HG03039 (cell line): Measurements from ENCODE around the gene PUSL1.

Experiments used
- ATAC-seq: cut with Tn5 transposase; IDR thresholded peaks from one replicate; pipeline ENCODE4 v1.9.1; 2021; ENCODE audit warnings: mild to moderate bottlenecking, moderate library complexity; ENCODE audit not compliant: unreplicated experiment

PUSL1 gene

GRCh38 chr1:1335792-1336248, 27.4 kb downstream of the PUSL1 start:
- no peak for ATAC-seq

DNA sequence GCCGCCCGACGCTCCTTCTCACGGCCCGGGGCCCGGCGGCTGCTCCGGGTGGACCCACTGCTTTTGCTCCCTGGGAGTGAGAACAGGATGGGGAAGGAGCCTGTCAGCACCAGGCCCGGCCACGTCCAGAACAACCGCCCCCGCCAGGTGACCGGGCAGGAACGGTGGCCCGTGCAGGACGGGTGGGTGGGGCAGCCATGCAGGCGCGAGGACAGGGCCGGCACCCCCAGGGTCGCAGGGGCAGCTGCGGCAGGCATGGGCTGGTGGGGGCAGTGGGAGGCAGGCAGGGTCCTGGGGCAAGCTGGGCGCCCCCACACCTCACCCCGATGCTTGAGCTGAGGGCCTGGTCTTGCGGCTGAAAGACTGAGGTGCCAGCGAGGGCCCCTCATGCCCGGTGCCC, 28.0 kb downstream of the PUSL1 start:
- no peak for ATAC-seq

DNA sequence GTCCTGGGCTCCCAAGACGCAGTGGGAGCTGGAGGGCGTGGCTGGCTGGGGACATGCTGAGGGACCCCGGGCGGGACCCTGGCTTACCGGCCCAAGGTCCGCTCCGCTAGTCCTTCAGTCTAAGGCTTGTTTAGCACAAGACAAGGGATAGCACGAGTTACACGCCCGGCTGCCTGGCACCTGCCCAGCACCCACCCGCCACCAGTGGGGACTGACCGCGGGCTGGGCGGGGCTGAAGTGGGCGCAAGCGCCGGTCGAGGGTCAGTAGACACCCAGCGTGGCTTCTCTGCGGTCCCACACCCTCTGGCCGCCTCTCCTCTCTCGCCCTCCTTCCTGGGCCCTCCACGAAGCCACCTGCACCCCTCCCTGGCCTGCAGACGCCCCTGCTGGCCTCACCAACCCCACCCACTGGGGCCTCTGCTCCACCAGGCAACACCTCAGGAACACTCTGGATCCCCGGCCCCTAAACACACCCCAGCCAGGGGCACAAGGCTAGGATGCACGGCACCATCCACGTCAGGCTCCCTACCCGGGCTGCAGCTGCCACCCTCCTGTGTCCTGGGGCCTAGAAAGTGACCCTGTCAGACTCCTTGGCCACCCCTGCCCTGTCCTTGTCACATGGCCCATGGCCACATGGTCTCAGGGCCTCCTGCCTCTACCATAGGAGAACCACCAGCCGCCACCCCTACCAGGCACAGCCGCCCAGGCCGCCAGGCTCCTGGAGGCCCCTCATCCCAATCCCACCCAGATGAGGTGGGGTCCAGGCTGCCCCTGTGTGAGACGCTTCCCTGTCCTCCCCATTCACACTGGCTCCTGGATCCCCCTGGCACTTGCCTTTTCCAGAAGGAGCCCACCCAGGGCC, 28.8 kb downstream of the PUSL1 start:
- ATAC-seq, result no peak

GRCh38 chr1:1337793-1338147, 29.4 kb downstream of the PUSL1 start:
- no peak for ATAC-seq

GRCh38 chr1:1338278-1338677, 29.9 kb downstream of the PUSL1 start:
- ATAC-seq, result no peak

DNA sequence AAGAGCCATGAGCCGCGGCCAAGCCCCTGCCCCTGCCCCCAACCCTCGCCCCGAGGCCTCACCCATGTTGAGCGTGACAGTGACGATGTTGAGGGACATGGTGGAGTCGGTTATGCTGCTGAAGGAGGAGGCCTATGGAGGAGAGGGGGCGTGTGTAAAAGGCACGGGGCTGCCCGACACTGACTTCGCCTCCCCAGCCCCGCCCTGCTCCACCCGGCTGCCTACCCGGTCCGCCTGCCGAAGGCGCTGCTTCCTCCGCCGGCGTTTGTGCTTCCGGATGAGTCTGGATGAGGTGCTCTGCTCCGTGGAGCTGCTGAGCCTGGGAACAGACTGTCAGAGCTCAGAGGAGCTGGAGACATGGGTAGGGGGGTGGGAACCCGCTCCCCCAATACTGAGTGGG, 31.8 kb downstream of the PUSL1 start:
- ATAC-seq, result no peak

DNA sequence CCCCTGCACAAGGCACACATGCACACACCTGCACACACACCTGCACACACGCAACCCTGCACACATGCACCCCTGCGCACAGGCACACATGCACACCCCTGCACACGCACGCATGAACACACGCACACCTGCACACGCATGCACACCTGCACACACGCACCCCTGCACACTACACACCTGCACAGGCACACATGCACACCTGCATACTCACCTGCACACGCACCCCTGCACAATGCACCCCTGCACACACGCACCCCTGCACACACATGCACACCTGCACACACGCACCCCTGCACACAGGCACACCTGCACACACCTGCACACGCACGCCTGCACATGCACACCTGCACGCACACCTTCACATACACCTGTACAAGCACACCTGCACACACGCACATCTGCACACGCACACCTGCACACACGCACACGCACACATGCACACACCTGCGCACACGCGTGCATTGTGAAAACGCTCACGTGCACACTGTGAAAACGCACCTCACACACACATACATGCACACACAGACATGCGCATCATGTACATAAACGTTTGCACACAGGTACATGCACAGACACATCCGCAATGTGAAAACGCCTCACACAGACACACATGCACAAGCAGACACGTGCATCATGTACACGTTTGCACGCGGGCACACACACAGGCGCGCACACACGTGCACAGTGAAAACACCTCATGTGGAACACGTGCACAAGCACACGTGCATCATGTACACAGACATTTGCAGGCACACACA, 32.6 kb downstream of the PUSL1 start:
- no peak for ATAC-seq

GRCh38 chr1:1341549-1342021, 33.2 kb downstream of the PUSL1 start:
- no peak for ATAC-seq

DNA sequence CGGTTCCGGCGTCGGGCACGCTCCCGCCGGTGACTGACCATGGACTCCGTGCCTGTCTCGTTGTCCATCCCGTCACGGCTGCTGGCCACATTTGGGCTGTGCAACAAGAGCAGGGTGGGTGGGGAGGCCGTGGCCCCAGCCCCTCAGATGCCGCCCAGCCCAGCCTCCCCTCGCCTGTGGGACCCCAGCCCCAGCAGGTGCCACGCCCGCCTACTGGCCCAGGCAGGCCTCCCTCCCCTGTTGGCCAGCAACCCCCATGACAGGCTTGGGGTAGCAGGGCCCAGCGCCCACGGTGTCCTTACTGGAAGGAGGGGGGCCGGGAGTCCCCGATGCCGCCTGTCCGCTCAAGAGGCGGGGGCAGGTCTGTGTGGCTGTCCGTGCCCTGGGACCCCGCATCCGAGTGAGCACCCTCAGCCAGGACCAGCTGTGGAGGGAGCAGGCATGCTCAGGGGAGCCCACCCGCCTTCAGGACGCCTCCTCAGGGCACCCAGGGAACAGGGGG, 33.7 kb downstream of the PUSL1 start:
- ATAC-seq, result no peak

DNA sequence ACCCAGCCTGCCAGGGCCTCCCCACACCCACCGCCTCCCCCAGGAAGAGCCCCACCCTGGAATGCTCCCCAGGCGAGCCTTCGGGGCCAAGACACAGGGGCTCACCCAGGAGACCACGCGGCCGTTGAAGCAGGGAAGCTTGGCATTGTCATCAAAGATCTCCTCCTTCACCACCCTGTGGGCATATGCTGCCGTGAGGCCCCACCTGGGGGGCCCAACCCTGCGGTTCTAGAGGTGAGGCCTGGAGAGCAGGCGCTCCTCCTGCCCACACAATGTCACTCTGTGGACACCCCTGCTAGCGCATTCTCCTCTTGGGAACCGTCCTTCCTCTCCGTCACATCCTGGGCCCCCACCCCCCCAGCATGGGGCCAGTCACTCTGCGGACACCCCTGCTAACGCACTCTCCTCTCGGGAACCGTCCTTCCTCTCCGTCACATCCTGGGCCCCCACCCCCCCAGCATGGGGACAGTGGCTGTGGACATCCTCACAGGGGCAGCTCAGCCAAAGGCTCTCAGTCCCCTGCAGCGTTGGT, 34.3 kb downstream of the PUSL1 start:
- ATAC-seq, result no peak

- no peak for ATAC-seq
These were observed 35.5 kb downstream of the PUSL1 start for GRCh38 chr1:1343811-1344421.

- ATAC-seq, result no peak
These were observed 36.4 kb downstream of the PUSL1 start for GRCh38 chr1:1344655-1345361.

DNA sequence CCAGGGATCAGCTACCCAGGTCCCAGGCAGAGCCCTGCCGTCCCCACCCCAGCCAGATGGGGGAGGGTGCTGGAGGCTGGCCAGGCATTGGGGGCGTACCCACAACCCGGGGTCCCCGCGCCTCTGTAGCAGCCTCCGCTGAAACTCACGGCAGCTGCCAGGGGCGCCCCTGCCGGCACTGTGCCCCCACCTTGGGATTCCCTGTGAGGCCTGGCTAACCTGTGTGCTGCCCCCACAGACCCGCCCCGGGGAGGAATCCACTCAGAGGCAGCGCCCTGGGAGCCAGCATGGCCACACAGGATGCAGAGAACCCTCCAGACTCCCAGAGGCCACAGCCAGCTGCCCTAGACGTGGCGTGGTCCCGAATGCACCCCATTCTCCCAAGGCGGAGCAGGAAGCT, 37.0 kb downstream of the PUSL1 start:
- no peak for ATAC-seq

- no peak for ATAC-seq
These were observed 37.6 kb downstream of the PUSL1 start for GRCh38 chr1:1345860-1346500.

DNA sequence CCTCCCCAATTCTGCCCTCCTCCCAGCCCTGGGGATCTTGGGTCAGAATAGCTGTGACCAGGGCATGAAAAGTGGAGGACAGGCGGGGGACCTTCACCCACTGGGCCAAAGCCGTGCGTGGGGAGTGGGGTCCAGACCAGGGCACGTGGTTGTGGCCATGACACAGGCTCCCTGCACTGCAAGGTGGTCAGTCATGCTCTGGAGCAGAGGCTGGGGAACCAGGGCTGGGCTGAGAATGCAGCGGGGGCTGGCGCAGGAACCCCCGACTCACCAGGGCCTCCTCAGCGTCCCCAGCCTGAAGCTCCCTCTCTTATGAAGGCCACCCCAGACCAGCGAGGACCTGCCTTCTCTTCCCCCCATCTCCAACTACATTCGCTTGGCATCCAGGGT, 38.1 kb downstream of the PUSL1 start:
- ATAC-seq, result no peak

DNA sequence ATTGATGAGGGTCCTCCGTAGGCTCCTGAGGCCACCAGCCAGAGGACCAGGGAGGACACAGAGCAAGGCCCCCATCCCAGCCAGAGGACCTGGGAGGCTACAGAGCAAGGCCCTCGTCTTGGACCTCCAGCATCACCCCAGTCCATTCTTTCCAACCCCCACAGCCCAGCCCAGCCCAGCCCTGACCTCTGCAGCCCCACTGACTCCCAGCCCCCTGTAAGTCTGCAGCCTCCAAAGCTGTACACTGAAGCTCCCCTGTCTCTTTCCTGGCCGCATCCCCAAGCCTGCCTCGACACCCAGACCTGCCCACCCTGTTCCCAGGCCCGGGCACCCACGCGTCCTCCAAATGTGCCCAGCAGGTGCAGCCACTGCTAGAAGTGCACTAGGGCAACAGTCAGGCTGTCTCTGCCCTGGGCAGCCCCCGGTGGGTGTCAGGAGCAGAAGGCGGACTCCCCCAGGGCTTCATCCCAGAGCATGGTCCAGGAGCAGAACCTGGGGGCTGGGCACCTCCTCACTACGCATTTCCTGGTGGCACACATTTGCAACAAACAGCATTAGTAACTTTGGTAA, 38.7 kb downstream of the PUSL1 start:
- ATAC-seq, result no peak

DNA sequence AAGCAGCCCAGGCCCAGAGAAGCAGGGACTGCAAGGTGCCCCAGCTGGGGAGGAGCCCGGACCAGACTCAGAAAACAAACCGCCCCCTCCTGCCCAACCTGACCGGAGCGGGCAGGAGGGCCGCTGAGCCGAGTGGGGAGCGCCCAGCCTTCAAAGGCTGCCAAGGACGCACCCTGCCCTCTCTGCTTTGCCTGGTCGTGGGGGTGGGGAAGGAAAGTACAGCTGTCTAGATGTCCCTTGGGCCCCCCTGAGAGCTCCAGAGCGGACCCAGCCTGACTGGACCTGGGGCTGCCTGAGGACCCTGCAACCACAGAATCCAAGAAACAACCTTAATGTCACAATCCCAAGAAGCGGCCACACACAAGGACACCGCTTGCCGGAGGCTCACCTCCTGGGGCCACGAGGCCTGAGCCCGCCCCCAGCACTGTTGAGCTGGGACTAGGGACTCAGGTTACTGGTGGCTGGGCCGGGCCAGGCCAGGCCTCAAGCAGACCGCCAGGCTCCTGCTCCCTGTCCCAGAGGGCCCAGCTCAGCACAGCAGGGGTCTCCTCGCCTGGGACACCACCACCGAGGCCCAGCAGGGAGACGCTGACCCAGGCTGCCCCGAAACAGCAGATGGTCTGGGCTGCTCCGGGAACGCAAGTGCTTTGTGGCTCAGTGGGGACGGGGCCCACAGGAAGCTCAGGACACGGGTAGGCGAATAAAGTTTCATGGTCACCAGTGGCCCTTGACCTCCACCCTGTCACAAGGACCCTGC, 39.4 kb downstream of the PUSL1 start:
- no peak for ATAC-seq

GRCh38 chr1:1348420-1349255, 40.2 kb downstream of the PUSL1 start:
- peak; percentile 26 for ATAC-seq
